ENCODE results near the gene MCL1. TPM values are rescaled to one million over a fixed set of nuclear protein-coding genes. Genes with fewer than 3 reads are reported as not detected.

Gene MCL1
- total and polyA plus RNA-seq, 2 of the 13 experiments (the other 11 are each of a cell fraction or from before 2014, with no cell fraction given) = 69.5 to 125 TPM

- TF ChIP-seq ARID5B (CRISPR knock-in tag; IDR thresholded peaks at IDR 0.05) = peak; percentile 92
- TF ChIP-seq IKZF4 (CRISPR knock-in tag; IDR thresholded peaks at IDR 0.05; ENCODE audit: borderline replicate concordance, low read depth, not compliant biosample characterization) = no peak
- TF ChIP-seq ZBTB21 (CRISPR knock-in tag; IDR thresholded peaks at IDR 0.05) = no peak
- no peak for TF ChIP-seq TRIM22 (IDR thresholded peaks at IDR 0.05)
- TF ChIP-seq PAX8 (CRISPR knock-in tag; IDR thresholded peaks at IDR 0.05; ENCODE audit: borderline replicate concordance) = peak; percentile 55; the same call in 1 of the 2 replicates
- peak; percentile 27; the same call in 1 of the 2 replicates for TF ChIP-seq HOXA3 (CRISPR knock-in tag; IDR thresholded peaks at IDR 0.05)
- no peak for TF ChIP-seq PHF5A (CRISPR knock-in tag; IDR thresholded peaks at IDR 0.05; ENCODE audit: low read depth, unreplicated experiment)
- no peak for TF ChIP-seq MAFK (conservative IDR thresholded peaks at IDR 0.05 in 1 of 2, IDR thresholded peaks at IDR 0.05 in 1 of 2; ENCODE audit: low read length in 2 of 2)
- TF ChIP-seq ZBTB40 (IDR thresholded peaks at IDR 0.05) = no peak
- TF ChIP-seq ZBTB40 (CRISPR knock-in tag; IDR thresholded peaks at IDR 0.05) = no peak
- TF ChIP-seq ZSCAN9 (CRISPR knock-in tag; IDR thresholded peaks at IDR 0.05; ENCODE audit: borderline replicate concordance) = peak; percentile 49; the same call in 1 of the 2 replicates
- no peak for TF ChIP-seq SNRNP70 (IDR thresholded peaks at IDR 0.05; ENCODE audit: low read depth, low read length)
- no peak for TF ChIP-seq HMGA1 (CRISPR knock-in tag; conservative IDR thresholded peaks at IDR 0.05)
- TF ChIP-seq BRCA1 (CRISPR knock-in tag; IDR thresholded peaks at IDR 0.05) = no peak
- TF ChIP-seq ZNF550 (CRISPR knock-in tag; IDR thresholded peaks at IDR 0.05; ENCODE audit: borderline replicate concordance) = no peak
- TF ChIP-seq ZNF556 (CRISPR knock-in tag; IDR thresholded peaks at IDR 0.05; ENCODE audit: borderline replicate concordance) = no peak
- no peak for TF ChIP-seq KDM3A (CRISPR knock-in tag; IDR thresholded peaks at IDR 0.05; ENCODE audit: low read depth)
Observed at GRCh38 chr1:150561974-150562445, 17.4 kb downstream of the MCL1 start (continued).
